Sigmoid colon (tissue), 4 donors: ENCODE data around the gene PRR7.

Experiments used
- CTCF ChIP-seq, 4 experiments: fragments of 450-650 bp in 3 of 4; fragments of 200-600 bp in 1 of 4; IDR thresholded peaks; one replicate each; pipeline ENCODE4 v1.5.1; 2016 to 2019; ENCODE audit warnings: antibody characterized with exemption in 4 of 4, mild to moderate bottlenecking in 3 of 4, moderate library complexity in 2 of 4
- EP300 ChIP-seq, 4 donors: sonication (generic); formaldehyde crosslinking; IDR thresholded peaks; one replicate each; pipeline ENCODE4 v1.6.1; 2017; ENCODE audit warnings: antibody characterized with exemption in 4 of 4
- POLR2A ChIP-seq, 2 donors: fragments of 450-650 bp; IDR thresholded peaks; one replicate each; pipeline ENCODE4 v1.6.1; 2016; ENCODE audit warnings: antibody characterized with exemption in 2 of 2, mild to moderate bottlenecking in 2 of 2, moderate library complexity in 2 of 2

GRCh38 chr5:177468685-177469628 lies 22.3 kb downstream of the PRR7 start:
- TF ChIP-seq CTCF (IDR thresholded peaks at IDR 0.05) (no peak), POLR2A (IDR thresholded peaks at IDR 0.05) (no peak), EP300 (IDR thresholded peaks at IDR 0.05) (no peak)
